Astrocyte of the cerebellum (primary cell): ENCODE results near the gene JARID2.
A peak's percentile ranks its signal among the peaks of the same experiment; 100 is the strongest.

Source experiments
- DNase-seq: peaks from one replicate; pipeline ENCODE4 v3.0.0-alpha.2; 2011; ENCODE audit warnings: low read depth
- H3K4me3 ChIP-seq: 2 replicates; pipeline ENCODE4 v1.5.1; 2011; ENCODE audit warnings: mild to moderate bottlenecking, low read depth, low read length, moderate library complexity
- in situ Hi-C: cut with HindIII; loops from 2 replicates; pipeline ENCODE4 v1.10.0; 2017; ENCODE audit warnings: low sequenced_read_pairs
- TF ChIP-seq, protein P1 (sequence below): IDR thresholded peaks from 2 replicates; pipeline ENCODE4 v1.5.1; 2012; ENCODE audit warnings: low read length, low read depth, moderate library complexity, mild to moderate bottlenecking; ENCODE audit errors: missing control alignments

The JARID2 gene

DNA sequence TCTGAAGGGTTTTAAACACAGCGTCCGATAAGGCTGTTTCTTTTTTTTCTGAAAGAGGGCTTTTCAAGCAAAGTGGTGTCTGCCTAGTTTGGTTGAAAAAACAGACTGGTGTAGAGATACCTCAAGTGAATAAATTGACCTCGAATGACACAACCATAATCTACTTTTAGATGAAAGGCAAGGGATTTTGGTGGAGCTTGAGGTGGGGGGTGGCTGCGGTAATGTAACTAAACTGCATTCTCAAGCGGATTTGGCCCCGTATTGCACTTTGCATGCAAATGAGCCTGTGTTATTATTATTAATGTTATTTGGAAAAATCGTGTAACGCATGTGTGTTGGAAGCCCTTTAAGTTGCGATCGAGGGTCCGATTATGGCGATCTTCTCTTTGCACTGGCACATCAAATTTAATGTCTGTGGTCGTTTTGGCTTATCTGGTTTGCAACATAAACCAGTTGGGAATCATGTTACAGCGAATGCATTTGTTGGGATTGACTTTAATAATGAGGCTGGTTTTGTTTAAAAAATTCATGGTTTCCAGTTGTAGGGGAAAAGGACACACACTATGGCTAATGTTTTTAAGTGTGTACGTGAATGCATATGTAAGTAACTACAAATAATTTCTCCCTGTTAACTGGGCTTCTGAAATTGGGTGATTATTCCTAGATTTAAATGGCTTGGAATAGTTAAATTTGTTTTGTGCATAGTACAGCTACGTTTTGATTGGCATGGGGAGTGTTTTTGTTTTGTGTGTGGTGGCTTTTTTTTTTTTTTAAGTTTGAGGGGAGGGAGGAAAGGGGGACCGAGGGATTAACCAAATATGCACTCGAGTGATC is 1.0 kb downstream of the JARID2 start:
- TF ChIP-seq, protein P1, sequence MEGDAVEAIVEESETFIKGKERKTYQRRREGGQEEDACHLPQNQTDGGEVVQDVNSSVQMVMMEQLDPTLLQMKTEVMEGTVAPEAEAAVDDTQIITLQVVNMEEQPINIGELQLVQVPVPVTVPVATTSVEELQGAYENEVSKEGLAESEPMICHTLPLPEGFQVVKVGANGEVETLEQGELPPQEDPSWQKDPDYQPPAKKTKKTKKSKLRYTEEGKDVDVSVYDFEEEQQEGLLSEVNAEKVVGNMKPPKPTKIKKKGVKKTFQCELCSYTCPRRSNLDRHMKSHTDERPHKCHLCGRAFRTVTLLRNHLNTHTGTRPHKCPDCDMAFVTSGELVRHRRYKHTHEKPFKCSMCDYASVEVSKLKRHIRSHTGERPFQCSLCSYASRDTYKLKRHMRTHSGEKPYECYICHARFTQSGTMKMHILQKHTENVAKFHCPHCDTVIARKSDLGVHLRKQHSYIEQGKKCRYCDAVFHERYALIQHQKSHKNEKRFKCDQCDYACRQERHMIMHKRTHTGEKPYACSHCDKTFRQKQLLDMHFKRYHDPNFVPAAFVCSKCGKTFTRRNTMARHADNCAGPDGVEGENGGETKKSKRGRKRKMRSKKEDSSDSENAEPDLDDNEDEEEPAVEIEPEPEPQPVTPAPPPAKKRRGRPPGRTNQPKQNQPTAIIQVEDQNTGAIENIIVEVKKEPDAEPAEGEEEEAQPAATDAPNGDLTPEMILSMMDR = no peak
- in situ Hi-C loops = no loop called here
- H3K4me3 ChIP-seq = peak overlapping the region; percentile 49
- no peak for DNase-seq

GRCh38 chr6:15247500-15248450 is 1.9 kb downstream of the JARID2 start:
- DNase-seq = no peak
- peak overlapping the region; percentile 49 for H3K4me3 ChIP-seq
- TF ChIP-seq, protein P1 = no peak
- in situ Hi-C loops = no loop called here

DNA sequence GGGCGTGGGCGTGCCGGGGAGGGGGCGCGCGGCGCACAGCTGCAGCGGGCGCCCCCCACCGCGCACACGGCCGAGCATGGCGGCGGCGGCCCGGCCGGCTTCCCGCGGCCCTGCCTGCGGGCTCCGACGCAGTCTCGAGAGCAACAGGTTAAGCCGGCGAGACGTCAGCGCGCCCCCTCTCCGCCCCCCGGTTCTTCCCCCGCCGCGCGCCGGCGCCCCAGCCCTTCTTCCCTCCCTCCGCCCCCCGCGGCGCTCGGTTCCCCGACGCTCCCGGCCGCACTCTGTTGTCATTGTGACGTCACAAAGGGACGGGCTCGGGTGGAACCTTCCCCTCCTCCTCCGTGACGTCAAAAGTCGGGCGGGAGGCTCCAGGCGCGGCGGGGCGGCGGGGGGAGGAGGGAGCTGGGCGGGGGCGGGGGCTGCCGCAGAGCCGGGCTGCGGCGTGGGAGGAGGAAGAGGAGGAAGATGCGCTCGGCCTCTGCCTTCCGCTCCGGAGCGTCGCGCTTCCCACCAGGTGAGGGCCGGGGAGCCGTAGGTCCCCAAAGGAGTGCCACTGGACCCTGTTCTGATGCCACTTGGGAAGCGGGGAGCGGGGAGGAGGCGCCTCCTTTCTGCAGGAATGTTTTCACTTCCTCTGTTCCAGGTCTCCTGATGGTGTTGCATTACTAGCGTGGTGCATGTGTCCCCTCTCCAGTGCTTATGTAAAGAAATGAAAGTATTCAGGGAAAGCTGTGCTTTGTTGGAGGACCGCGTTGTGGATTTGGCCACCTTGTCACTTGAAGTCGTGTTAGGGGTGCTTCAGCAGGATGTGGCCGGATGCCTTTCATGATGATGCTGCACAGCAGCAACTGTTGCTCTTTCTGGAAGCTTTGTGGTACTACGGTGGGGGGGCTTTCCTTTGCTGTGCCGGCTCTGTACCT is 2.8 kb downstream of the JARID2 start:
- peak; percentile 89 for DNase-seq
- peak overlapping the region; percentile 49 for H3K4me3 ChIP-seq
- TF ChIP-seq, protein P1 = peak; percentile 44
- in situ Hi-C loops = no loop called here

- TF ChIP-seq, protein P1 = no peak
- in situ Hi-C loops = loop anchor here (25.0 kb wide), 2 partner anchors 363 to 1037 kb away; no protein-coding TSS in a partner anchor
- H3K4me3 ChIP-seq = peak overlapping the region; percentile 49
- no peak for DNase-seq
These were observed 3.6 kb downstream of the JARID2 start for GRCh38 chr6:15249371-15250019.

DNA sequence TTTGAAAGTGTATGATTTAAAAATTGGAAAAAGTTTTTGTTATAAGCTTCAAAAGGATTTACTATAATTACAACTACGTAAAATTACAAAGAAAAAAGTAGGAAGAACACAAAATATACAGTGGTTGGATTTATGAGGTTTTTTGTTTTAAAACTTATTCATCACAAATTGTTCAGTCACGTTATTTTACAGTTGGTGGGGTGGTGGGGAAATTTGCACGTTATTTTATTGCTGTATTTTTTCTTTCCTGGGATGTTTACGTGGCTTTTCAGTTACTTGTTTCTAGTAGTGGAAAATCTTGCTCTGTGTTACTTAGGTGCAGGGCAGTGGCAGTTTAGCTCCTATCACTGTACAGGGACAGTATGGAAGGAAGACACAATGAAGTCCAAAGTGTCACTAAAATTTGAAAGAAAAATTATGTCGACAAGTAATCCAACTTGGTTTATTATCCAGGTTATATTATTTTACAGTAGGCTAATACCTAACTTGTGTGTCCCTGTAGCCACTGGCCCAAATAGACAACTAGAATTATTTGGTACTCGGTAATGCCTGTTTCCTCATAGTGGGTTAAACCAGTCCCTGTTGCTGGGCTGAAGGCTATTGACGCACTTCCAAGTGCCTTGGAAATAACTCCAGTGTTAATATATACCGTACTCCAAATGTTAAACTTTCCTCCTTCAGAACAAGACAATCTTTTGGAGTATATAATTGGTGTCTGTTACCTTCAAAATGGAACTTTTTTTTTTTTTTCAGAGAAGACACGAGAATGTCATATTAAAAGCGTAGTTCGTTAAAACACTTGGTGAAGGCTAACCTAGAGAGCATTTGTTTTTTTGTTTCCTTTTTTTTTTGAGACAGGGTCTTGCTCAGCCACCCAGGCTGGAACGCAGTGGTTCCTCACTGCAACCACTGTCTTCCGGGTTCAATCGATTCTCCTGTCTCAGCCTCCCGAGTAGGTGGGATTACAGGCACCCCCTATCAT is 4.6 kb downstream of the JARID2 start:
- TF ChIP-seq, protein P1 = no peak
- in situ Hi-C loops = loop anchor here (25.0 kb wide), 2 partner anchors 362 to 1038 kb away; no protein-coding TSS in a partner anchor
- H3K4me3 ChIP-seq = no peak overlapping the region
- no peak for DNase-seq
